HepG2 (cell line): ENCODE results near the gene MTA1. TPM values are rescaled to one million over a fixed set of nuclear protein-coding genes. Genes with fewer than 3 reads are reported as not detected.

ENCODE experiments used
- ADNP ChIP-seq: sonication (generic); formaldehyde crosslinking; IDR thresholded peaks from 2 replicates; pipeline ENCODE4 v1.4.0; 2020; ENCODE audit warnings: missing genetic modification reagents
- AHR ChIP-seq: IDR thresholded peaks from 2 replicates; pipeline ENCODE4 v1.6.1; 2018; ENCODE audit warnings: missing genetic modification reagents, missing compliant biosample characterization
- CAMTA2 ChIP-seq: sonication (generic); formaldehyde crosslinking; IDR thresholded peaks from 2 replicates; pipeline ENCODE4 v1.4.0; 2020; ENCODE audit warnings: mild to moderate bottlenecking, missing genetic modification reagents, borderline replicate concordance
- CHD4 ChIP-seq: fragments of 200-600 bp; sonication (generic); IDR thresholded peaks from 2 replicates; pipeline ENCODE4 v1.7.0; 2017; ENCODE audit warnings: mild to moderate bottlenecking, low read length, borderline replicate concordance
- FLYWCH1 ChIP-seq: sonication (generic); formaldehyde crosslinking; IDR thresholded peaks from 2 replicates; pipeline ENCODE4 v1.8.1; 2023; ENCODE audit warnings: mild to moderate bottlenecking, missing genetic modification reagents
- LCORL ChIP-seq, 2 experiments: fragments of 450-650 bp in 1 of 2; sonication (generic) in 1 of 2; formaldehyde crosslinking in 1 of 2; IDR thresholded peaks; 2 replicates each; pipeline versions ENCODE4 v1.5.0 to v1.6.1; 2017 to 2020; ENCODE audit warnings: antibody characterized with exemption in 1 of 2, missing genetic modification reagents in 1 of 2
- MAFK ChIP-seq, 2 experiments: IDR thresholded peaks in 1 of 2; conservative IDR thresholded peaks in 1 of 2; 2 replicates each; pipeline ENCODE4 v1.6.1; 2011; ENCODE audit warnings: improper control_type of control experiment in 2 of 2, low read length in 2 of 2
- NFKB2 ChIP-seq: sonication (generic); formaldehyde crosslinking; IDR thresholded peaks from 2 replicates; pipeline ENCODE4 v1.4.0; 2020; ENCODE audit warnings: missing genetic modification reagents, borderline replicate concordance
- NFRKB ChIP-seq: fragments of 450-650 bp; IDR thresholded peaks from 2 replicates; pipeline ENCODE4 v1.6.1; 2017
- PAF1 ChIP-seq: IDR thresholded peaks from 2 replicates; pipeline ENCODE4 v1.6.1; 2016; ENCODE audit warnings: missing genetic modification reagents, missing compliant biosample characterization
- SMAD9 ChIP-seq: sonication (generic); formaldehyde crosslinking; IDR thresholded peaks from 2 replicates; pipeline ENCODE4 v1.5.1; 2020; ENCODE audit warnings: mild to moderate bottlenecking, missing genetic modification reagents
- STAG1 ChIP-seq: sonication (generic); formaldehyde crosslinking; IDR thresholded peaks from 2 replicates; pipeline ENCODE4 v1.4.0; 2020; ENCODE audit warnings: missing genetic modification reagents
- ZBTB7A ChIP-seq: sonication (generic); formaldehyde crosslinking; IDR thresholded peaks from 2 replicates; pipeline ENCODE4 v1.8.0; 2022; ENCODE audit warnings: mild to moderate bottlenecking, missing genetic modification reagents
- ZFP41 ChIP-seq: sonication (generic); formaldehyde crosslinking; IDR thresholded peaks from 2 replicates; pipeline ENCODE4 v1.4.0; 2020; ENCODE audit warnings: mild to moderate bottlenecking, missing genetic modification reagents, borderline replicate concordance
- ZMYM3 ChIP-seq: sonication (generic); formaldehyde crosslinking; IDR thresholded peaks from 2 replicates; pipeline ENCODE4 v1.5.1; 2020; ENCODE audit warnings: mild to moderate bottlenecking, missing genetic modification reagents
- ZNF20 ChIP-seq: sonication (generic); formaldehyde crosslinking; IDR thresholded peaks from 2 replicates; pipeline ENCODE4 v1.4.0; 2020; ENCODE audit warnings: mild to moderate bottlenecking, moderate library complexity, missing genetic modification reagents
- ZNF3 ChIP-seq: IDR thresholded peaks from 2 replicates; pipeline ENCODE4 v1.7.0; 2017; ENCODE audit warnings: inconsistent platforms
- ZNF333 ChIP-seq: sonication (generic); formaldehyde crosslinking; IDR thresholded peaks from 2 replicates; pipeline ENCODE4 v1.4.0; 2020; ENCODE audit warnings: mild to moderate bottlenecking, missing genetic modification reagents, borderline replicate concordance
- ZNF354B ChIP-seq: sonication (generic); formaldehyde crosslinking; IDR thresholded peaks from 2 replicates; pipeline ENCODE4 v1.8.0; 2022; ENCODE audit warnings: mild to moderate bottlenecking, missing genetic modification reagents
- ZNF430 ChIP-seq: sonication (generic); formaldehyde crosslinking; IDR thresholded peaks from 2 replicates; pipeline ENCODE4 v1.9.0; 2021; ENCODE audit warnings: mild to moderate bottlenecking, missing genetic modification reagents
- ZNF619 ChIP-seq: sonication (generic); formaldehyde crosslinking; IDR thresholded peaks from 2 replicates; pipeline ENCODE4 v1.4.0; 2020; ENCODE audit warnings: mild to moderate bottlenecking, missing genetic modification reagents
- ZNF678 ChIP-seq: sonication (generic); formaldehyde crosslinking; IDR thresholded peaks from 2 replicates; pipeline ENCODE4 v1.4.0; 2020; ENCODE audit warnings: mild to moderate bottlenecking, missing genetic modification reagents
- ZSCAN12 ChIP-seq: sonication (generic); formaldehyde crosslinking; IDR thresholded peaks from 2 replicates; pipeline ENCODE4 v1.9.0; 2021; ENCODE audit warnings: mild to moderate bottlenecking, missing genetic modification reagents
- polyA plus RNA-seq, 8 experiments: library from polyadenylated mRNA; depleted of rRNA in 3 of 8; stranded (reverse) in 7 of 8; unstranded in 1 of 8; fragments of >200 nt; fragmentation: Illumina TruSeq in 4 of 8; extraction: Trizol in 4 of 8; gene quantifications; 2 replicates each; pipeline versions ENCODE4 v1.2.1 to v1.2.3, GENCODE V29; 2011 to 2016; ENCODE audit warnings: low read depth in 4 of 8, missing spikeins in 1 of 8, mixed read lengths in 1 of 8; ENCODE audit not compliant: insufficient read depth in 1 of 8
- total RNA-seq, 5 experiments: library from RNA; depleted of rRNA; stranded (reverse); fragments of >200 nt; fragmentation: Illumina TruSeq; extraction: Trizol; gene quantifications; 2 replicates each; pipeline ENCODE4 v1.2.3, GENCODE V29; 2016; ENCODE audit warnings: low read depth in 1 of 5
- TF ChIP-seq, protein P1 (sequence below): IDR thresholded peaks from 2 replicates; pipeline ENCODE4 v1.6.1; 2016; ENCODE audit warnings: low read depth, control low read depth
- TF ChIP-seq, protein P2 (sequence below): sonication (generic); formaldehyde crosslinking; IDR thresholded peaks from 2 replicates; pipeline ENCODE4 v1.5.0; 2020; ENCODE audit warnings: missing genetic modification reagents, mild to moderate bottlenecking, borderline replicate concordance
- TF ChIP-seq, protein P3 (sequence below): sonication (generic); formaldehyde crosslinking; IDR thresholded peaks from 2 replicates; pipeline ENCODE4 v1.5.0; 2020; ENCODE audit warnings: missing genetic modification reagents
- TF ChIP-seq, protein P4 (sequence below): sonication (generic); formaldehyde crosslinking; IDR thresholded peaks from 2 replicates; pipeline ENCODE4 v1.4.0; 2020; ENCODE audit warnings: missing genetic modification reagents

The MTA1 gene
- total and polyA plus RNA-seq, 2 of the 13 experiments (the other 11 are each of a cell fraction or from before 2014, with no cell fraction given), result 35.2 to 85.8 TPM

DNA sequence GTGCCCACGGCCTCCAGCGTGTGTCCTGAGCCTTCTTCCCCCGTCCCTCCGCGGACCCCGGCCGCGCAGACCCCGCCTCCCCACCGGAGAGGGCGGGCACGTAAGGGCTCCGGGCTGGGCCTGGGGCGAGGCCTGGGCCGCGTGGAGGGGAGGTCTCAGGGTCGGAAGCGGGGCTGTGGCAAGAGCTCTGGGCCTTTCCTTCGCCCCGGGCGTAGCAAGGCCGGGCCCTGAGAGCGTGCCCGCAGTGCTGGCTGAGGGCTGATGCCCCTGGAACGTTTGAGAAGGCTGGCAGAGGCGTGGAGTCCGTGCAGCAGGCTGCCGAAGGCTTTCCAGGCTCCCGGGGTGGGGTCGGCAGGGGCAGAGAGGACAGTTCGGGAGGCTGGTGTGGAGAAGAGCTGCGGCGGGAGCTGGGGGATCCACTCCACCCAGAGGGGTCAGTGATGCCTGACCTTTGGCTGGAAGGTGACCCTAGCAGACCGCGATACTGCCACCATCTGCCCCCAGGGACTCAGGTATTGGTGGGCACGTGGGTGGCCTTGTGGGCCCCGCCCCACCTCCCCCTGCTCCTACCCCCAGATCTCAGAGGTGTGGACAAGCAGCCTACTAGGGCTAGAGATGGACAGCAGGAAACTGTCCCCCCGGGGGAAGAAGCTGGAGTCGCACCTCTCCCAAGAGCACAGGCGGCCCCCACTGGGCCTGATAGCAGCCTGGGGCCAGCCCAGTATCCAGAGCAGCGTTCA, 20.7 kb upstream of the MTA1 start (continued):
- TF ChIP-seq ZNF678 (CRISPR knock-in tag) (no peak), NFKB2 (peak; percentile 47; the same call in 1 of the 2 replicates), NFRKB (no peak), ZSCAN12 (peak; percentile 61; the same call in 1 of the 2 replicates), FLYWCH1 (CRISPR knock-in tag) (no peak; the same call in 1 of the 2 replicates), LCORL (IDR thresholded peaks at IDR 0.05) (no peak), LCORL (CRISPR knock-in tag; IDR thresholded peaks at IDR 0.05) (no peak; the same call in 1 of the 2 replicates), ZNF20 (CRISPR knock-in tag) (no peak), ZBTB7A (CRISPR knock-in tag) (peak; percentile 55; the same call in 1 of the 2 replicates), PAF1 (CRISPR knock-in tag) (no peak), STAG1 (CRISPR knock-in tag) (no peak), MAFK (conservative IDR thresholded peaks at IDR 0.05 in 1 of 2, IDR thresholded peaks at IDR 0.05 in 1 of 2; ENCODE audit: low read length in 2 of 2) (no peak), AHR (CRISPR knock-in tag) (no peak; the same call in 1 of the 2 replicates), ZNF333 (CRISPR knock-in tag) (no peak), ZNF619 (CRISPR knock-in tag) (no peak; the same call in 1 of the 2 replicates), CAMTA2 (CRISPR knock-in tag) (no peak), ZMYM3 (0 out of 2 replicates have a peak, but pooled peaks have one; percentile 32), ZNF430 (CRISPR knock-in tag) (peak; percentile 94), ADNP (no peak), CHD4 (no peak), ZNF3 (CRISPR knock-in tag) (no peak), ZFP41 (CRISPR knock-in tag) (peak; percentile 45; the same call in 1 of the 2 replicates), ZNF354B (CRISPR knock-in tag) (no peak), SMAD9 (no peak)
- TF ChIP-seq, protein P1, sequence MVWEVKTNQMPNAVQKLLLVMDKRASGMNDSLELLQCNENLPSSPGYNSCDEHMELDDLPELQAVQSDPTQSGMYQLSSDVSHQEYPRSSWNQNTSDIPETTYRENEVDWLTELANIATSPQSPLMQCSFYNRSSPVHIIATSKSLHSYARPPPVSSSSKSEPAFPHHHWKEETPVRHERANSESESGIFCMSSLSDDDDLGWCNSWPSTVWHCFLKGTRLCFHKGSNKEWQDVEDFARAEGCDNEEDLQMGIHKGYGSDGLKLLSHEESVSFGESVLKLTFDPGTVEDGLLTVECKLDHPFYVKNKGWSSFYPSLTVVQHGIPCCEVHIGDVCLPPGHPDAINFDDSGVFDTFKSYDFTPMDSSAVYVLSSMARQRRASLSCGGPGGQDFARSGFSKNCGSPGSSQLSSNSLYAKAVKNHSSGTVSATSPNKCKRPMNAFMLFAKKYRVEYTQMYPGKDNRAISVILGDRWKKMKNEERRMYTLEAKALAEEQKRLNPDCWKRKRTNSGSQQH (CRISPR knock-in tag), result no peak
- TF ChIP-seq, protein P2, sequence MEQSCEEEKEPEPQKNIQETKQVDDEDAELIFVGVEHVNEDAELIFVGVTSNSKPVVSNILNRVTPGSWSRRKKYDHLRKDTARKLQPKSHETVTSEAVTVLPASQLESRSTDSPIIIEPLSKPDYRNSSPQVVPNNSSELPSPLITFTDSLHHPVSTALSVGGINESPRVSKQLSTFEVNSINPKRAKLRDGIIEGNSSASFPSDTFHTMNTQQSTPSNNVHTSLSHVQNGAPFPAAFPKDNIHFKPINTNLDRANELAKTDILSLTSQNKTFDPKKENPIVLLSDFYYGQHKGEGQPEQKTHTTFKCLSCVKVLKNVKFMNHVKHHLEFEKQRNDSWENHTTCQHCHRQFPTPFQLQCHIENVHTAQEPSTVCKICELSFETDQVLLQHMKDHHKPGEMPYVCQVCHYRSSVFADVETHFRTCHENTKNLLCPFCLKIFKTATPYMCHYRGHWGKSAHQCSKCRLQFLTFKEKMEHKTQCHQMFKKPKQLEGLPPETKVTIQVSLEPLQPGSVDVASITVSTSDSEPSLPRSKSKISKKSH (CRISPR knock-in tag), result no peak
- TF ChIP-seq, protein P3, sequence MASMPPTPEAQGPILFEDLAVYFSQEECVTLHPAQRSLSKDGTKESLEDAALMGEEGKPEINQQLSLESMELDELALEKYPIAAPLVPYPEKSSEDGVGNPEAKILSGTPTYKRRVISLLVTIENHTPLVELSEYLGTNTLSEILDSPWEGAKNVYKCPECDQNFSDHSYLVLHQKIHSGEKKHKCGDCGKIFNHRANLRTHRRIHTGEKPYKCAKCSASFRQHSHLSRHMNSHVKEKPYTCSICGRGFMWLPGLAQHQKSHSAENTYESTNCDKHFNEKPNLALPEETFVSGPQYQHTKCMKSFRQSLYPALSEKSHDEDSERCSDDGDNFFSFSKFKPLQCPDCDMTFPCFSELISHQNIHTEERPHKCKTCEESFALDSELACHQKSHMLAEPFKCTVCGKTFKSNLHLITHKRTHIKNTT (CRISPR knock-in tag), result no peak
- TF ChIP-seq, protein P4, sequence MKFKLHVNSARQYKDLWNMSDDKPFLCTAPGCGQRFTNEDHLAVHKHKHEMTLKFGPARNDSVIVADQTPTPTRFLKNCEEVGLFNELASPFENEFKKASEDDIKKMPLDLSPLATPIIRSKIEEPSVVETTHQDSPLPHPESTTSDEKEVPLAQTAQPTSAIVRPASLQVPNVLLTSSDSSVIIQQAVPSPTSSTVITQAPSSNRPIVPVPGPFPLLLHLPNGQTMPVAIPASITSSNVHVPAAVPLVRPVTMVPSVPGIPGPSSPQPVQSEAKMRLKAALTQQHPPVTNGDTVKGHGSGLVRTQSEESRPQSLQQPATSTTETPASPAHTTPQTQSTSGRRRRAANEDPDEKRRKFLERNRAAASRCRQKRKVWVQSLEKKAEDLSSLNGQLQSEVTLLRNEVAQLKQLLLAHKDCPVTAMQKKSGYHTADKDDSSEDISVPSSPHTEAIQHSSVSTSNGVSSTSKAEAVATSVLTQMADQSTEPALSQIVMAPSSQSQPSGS (CRISPR knock-in tag), result no peak
